Measurements from ENCODE around the gene PFDN1. TPM values are rescaled to one million over a fixed set of nuclear protein-coding genes. Genes with fewer than 3 reads are reported as not detected.
A peak's percentile ranks its signal among the peaks of the same experiment; 100 is the strongest.

Gene PFDN1
- total RNA-seq, 4 donors from 2014 or later, result 42.7 to 102 (median 70.9) TPM

DNA sequence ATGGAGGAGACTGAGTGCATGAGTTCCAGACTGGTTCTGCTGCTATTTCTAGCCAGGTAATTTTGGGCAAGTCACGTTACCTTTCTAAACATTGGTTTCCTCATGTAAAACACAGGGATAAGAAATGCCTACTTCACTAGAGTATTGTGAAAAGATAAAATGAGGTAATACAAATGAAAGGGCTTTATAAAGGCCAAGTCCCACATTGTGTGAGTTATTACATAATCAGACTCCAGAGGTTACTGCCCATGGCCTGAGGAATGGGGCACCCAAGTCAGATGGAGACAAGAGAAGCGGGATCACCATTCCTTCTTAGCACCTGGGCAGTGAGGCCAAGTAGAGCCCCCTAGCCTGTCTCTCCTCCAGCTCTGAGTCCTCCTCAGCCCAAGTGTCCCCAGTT, 36.0 kb upstream of the PFDN1 start:
- Histone ChIP-seq H3K36me3 (no peaks in the 10 kb centered on the region), H3K4me1 (peaks cover 0 to 3% of the 10 kb centered on the region in 2 donors), H3K27ac (peak overlapping the region in 1 of 2 donors; percentile 12), H3K27me3 (no peaks in the 10 kb centered on the region), H3K9me3 (no peaks in the 10 kb centered on the region), H3K4me3 (no peak overlapping the region)
- no peak for TF ChIP-seq CTCF (IDR thresholded peaks at IDR 0.05)
- TF ChIP-seq POLR2A (IDR thresholded peaks at IDR 0.05), result no peak
- DNase-seq, result no peak
- intact Hi-C loops (cut with DNase I; ENCODE audit: low total_unique reads), result no loop called here

DNA sequence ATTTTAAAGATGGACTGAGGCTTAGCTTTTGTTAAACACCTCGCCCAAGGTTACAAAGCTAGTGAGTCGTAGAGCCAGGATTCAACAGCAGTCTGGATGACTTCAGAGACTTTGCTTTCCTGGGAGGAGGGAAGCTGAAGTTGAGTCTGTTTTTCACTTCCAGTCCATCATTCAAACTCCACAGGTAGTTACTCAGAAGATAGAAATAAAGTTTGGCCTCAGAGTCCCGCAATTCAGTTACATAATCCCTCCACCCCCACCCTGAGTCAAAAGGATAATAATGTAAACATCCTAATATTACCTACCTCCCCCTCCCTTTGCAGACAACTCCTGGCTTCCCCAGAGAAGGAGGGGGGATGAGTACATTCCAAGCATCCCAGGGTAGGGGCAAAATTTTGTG, 35.4 kb upstream of the PFDN1 start:
- Histone ChIP-seq H3K4me3 (no peak overlapping the region), H3K4me1 (peaks cover 0 to 3% of the 10 kb centered on the region in 2 donors), H3K27me3 (no peaks in the 10 kb centered on the region), H3K36me3 (no peaks in the 10 kb centered on the region), H3K27ac (peak overlapping the region; percentile 76 to 84), H3K9me3 (no peaks in the 10 kb centered on the region)
- intact Hi-C loops (cut with DNase I; ENCODE audit: low total_unique reads), result no loop called here
- TF ChIP-seq POLR2A (IDR thresholded peaks at IDR 0.05) (no peak), CTCF (IDR thresholded peaks at IDR 0.05) (no peak)
- no peak for DNase-seq

GRCh38 chr5:140337880-140338279, 35.0 kb upstream of the PFDN1 start:
- peaks cover 0 to 3% of the 10 kb centered on the region in 2 donors for H3K4me1 ChIP-seq
- no peak for TF ChIP-seq POLR2A (IDR thresholded peaks at IDR 0.05)
- TF ChIP-seq CTCF (IDR thresholded peaks at IDR 0.05), result no peak
- intact Hi-C loops (cut with DNase I; ENCODE audit: low total_unique reads), result no loop called here

GRCh38 chr5:140336388-140336787, 33.5 kb upstream of the PFDN1 start:
- Histone ChIP-seq H3K9me3 (no peaks in the 10 kb centered on the region), H3K4me1 (peaks cover 0 to 3% of the 10 kb centered on the region in 2 donors), H3K4me3 (no peak overlapping the region), H3K36me3 (no peaks in the 10 kb centered on the region), H3K27me3 (no peaks in the 10 kb centered on the region), H3K27ac (peak overlapping the region; percentile 76 to 84)
- DNase-seq, result peak; percentile 84 to 85
- no peak for TF ChIP-seq POLR2A (IDR thresholded peaks at IDR 0.05)
- TF ChIP-seq CTCF (IDR thresholded peaks at IDR 0.05), result peak in 1 of 4 experiments; percentile 10
- intact Hi-C loops (cut with DNase I; ENCODE audit: low total_unique reads), result no loop called here

More at GRCh38 chr5:140337880-140338279, 35.0 kb upstream of the PFDN1 start:
- no peaks in the 10 kb centered on the region for H3K27me3 ChIP-seq
- no peaks in the 10 kb centered on the region for H3K9me3 ChIP-seq
- H3K4me3 ChIP-seq, result no peak overlapping the region
- peak overlapping the region; percentile 76 to 84 for H3K27ac ChIP-seq
- no peak for DNase-seq
- H3K36me3 ChIP-seq, result no peaks in the 10 kb centered on the region

- TF ChIP-seq CTCF (IDR thresholded peaks at IDR 0.05) (no peak), POLR2A (IDR thresholded peaks at IDR 0.05) (no peak)
- H3K4me3 ChIP-seq, result no peak overlapping the region
- no peaks in the 10 kb centered on the region for H3K9me3 ChIP-seq
- intact Hi-C loops (cut with DNase I; ENCODE audit: low total_unique reads), result no loop called here
- H3K27me3 ChIP-seq, result no peaks in the 10 kb centered on the region
- no peaks in the 10 kb centered on the region for H3K36me3 ChIP-seq
- H3K4me1 ChIP-seq, result peaks cover 0 to 3% of the 10 kb centered on the region in 2 donors
- no peak overlapping the region for H3K27ac ChIP-seq
- no peak for DNase-seq
These were observed 28.7 kb upstream of the PFDN1 start for GRCh38 chr5:140331638-140332037.

Data from uterus (tissue), 4 donors.